Neural progenitor cell (in vitro differentiated cells): ENCODE results near the gene CALCR.

Experiments
- EZH2 ChIP-seq: fragments of 200-600 bp; sonication (generic); IDR thresholded peaks from 2 replicates; pipeline ENCODE4 v1.6.1; 2017; ENCODE audit warnings: antibody characterized with exemption, mild to moderate bottlenecking, moderate library complexity
- EZH2phosphoT487 ChIP-seq: fragments of 200-600 bp; sonication (generic); IDR thresholded peaks from 2 replicates; pipeline ENCODE4 v1.6.1; 2017; ENCODE audit warnings: antibody characterized with exemption
- TF ChIP-seq, protein P1 (sequence below): fragments of 200-600 bp; sonication (generic); IDR thresholded peaks from 2 replicates; pipeline ENCODE4 v1.5.1; 2017; ENCODE audit warnings: antibody characterized with exemption, mild to moderate bottlenecking

- no peak for TF ChIP-seq EZH2
- TF ChIP-seq, protein P1, sequence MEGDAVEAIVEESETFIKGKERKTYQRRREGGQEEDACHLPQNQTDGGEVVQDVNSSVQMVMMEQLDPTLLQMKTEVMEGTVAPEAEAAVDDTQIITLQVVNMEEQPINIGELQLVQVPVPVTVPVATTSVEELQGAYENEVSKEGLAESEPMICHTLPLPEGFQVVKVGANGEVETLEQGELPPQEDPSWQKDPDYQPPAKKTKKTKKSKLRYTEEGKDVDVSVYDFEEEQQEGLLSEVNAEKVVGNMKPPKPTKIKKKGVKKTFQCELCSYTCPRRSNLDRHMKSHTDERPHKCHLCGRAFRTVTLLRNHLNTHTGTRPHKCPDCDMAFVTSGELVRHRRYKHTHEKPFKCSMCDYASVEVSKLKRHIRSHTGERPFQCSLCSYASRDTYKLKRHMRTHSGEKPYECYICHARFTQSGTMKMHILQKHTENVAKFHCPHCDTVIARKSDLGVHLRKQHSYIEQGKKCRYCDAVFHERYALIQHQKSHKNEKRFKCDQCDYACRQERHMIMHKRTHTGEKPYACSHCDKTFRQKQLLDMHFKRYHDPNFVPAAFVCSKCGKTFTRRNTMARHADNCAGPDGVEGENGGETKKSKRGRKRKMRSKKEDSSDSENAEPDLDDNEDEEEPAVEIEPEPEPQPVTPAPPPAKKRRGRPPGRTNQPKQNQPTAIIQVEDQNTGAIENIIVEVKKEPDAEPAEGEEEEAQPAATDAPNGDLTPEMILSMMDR = no peak
- TF ChIP-seq EZH2phosphoT487 = no peak
These were observed 26.8 kb downstream of the CALCR start for GRCh38 chr7:93547716-93548115.
